Measurements from ENCODE around the gene BEND4.

The BEND4 gene

DNA sequence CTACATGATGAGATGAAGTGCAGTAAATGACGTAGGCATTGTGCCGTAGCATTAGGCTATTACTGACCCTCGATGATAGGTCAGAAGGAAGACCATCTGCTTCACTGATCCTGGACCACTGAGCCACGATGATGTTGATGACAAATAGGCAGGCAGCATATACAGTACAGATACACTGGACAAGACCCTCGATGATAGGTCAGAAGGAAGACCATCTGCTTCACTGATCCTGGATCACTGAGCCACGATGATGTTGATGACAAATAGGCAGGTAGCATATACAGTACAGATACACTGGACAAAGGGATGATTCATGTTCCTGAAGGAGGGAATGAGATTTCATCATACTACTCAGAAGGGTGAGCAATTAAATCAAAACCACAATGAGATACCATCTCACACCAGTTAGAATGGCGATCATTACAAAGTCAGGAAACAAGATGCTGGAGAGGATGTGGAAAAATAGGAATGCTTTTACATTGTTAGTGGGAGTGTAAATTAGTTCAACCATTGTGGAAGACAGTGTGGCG is 50.9 kb downstream of the BEND4 start:
- DNase-seq = no peak

DNA sequence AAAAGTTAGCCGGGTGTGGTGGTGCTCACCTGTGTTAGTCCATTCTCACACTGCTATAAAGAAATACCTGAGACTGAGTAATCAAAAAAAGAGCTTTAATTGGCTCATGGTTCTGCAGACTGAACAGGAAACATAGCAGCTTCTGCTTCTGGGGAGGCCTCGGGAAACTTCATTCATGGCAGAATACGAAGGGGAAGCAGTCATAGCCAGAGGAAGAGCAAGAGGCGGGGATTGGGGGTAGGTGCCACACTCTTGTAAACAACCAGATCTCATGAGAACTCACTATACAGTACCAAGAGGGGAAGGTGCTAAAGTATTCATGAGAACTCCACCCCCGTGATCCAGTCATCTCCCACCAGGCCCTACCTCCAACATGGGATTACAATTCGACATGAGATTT is 64.1 kb downstream of the BEND4 start:
- no peak for DNase-seq

DNA sequence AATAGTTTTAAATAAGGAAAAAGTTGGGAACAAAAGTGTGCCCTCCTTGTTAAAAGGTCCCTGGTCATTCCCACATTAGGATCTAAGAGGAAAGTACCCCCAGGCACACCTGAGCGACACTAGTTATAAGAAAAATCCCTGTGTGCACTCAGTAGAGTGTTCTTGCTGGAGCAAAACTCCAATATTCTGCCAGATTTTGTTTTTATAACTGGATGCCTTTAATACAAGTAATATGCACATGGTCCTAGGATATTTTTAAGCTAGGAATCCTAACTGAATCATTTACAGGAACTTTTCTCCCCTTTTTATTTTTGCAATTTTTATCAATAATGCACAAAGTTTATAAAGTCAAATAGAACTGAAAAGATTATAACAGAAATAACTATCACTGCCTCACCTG is 68.6 kb downstream of the BEND4 start:
- no peak for DNase-seq

DNA sequence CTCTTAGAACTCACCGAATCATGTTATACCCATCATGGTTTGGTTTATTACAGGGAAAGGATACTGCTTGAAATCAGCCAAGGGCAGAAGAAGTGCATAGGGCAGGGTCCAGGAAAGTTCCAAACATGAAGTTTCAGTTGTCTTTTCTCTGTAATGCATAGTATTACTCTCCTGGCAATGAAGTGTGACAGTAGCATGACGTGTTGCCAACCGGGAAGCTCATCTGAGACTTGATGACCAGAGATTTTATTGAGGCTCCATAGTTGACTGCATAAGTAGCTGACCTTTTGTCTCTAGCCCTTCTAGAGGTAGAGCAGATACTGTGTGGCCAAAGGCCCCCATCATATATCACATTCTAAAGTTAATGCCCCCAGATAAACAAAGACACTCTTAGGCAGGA is 72.1 kb downstream of the BEND4 start:
- DNase-seq = no peak

DNA sequence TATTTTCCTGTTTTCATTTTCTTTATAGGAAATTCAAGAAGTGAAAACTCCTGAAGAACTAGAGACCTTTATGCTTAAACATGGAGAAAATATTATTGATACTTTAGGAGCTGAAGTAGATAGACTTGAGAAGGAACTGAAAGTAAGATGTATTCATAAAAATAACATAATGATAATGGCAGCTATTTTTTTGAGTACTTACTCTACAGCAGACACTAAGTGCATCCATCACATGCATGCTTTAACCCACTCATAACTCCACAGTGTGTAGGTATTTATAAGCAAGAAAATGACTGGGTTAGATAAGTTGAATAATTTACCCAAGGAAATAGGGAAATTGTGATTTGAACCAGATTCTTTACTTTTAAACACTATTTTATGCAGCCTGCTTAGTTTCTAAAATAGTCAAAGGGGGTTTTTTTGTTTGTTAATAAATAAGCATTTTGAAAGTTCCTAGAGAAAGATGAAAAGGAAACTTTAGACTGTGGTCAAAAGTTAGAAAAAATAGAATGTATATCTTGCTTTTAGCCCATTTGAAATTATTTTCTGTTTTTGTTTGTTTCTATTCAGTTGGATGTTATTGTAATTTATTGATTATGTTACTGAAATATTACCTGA is 74.2 kb downstream of the BEND4 start:
- DNase-seq = no peak

- DNase-seq = no peak
Measured at GRCh38 chr4:42074294-42074693, 78.2 kb downstream of the BEND4 start.

GRCh38 chr4:42070463-42070862 is 82.0 kb downstream of the BEND4 start:
- DNase-seq = no peak

- no peak for DNase-seq
Measured at GRCh38 chr4:42067264-42067663, 85.2 kb downstream of the BEND4 start.

DNA sequence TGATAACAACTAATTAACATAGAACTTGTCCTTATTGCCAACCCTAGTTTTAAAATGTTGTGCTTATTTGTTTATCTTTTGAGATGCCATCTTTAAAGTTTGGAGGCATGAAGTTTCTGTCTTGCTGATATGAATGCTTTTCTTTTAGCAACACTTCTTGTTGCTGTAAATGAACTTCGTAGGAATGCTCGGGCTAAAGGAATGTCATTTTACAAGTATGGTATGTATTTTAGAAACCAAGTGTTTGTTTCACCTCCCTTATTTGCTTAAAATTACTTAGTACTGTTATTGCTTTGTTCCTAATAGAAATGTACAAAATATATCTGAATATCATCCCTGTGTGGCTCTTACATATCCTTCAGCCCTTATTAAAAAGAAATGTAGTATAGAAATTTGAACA is 86.1 kb downstream of the BEND4 start:
- DNase-seq = no peak
